ENCODE results near the gene TMEM30A.

The TMEM30A gene

DNA sequence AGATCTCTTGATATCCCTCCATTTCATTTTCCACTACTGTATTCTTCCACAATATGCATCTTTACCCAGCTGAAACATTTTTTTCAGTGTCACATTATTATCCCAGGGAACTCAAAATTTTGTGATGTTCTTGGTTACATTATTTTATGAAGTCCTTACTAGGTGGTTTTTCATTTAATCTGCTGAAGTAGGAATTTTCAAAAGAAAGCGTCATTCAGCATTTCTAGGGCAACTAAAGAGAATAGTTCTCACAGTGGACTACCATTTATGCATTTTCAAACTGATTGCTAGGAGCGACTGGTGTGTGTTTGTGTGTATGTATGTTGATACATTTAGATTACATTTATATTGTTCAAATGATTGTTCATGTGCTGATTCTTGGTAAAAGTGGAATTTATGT, 2.4 kb upstream of the TMEM30A start:
- Histone ChIP-seq H3K9me3 (ENCODE audit: low read length) (no peaks in the 10 kb centered on the region), H3K4me1 (ENCODE audit: insufficient read depth, low read length) (peaks cover 39% of the 10 kb centered on the region), H3K27me3 (ENCODE audit: insufficient read depth, low read length) (no peaks in the 10 kb centered on the region), H3K36me3 (ENCODE audit: insufficient read depth, low read length) (no peaks in the 10 kb centered on the region), H3K4me3 (ENCODE audit: low read length) (no peak overlapping the region), H2AFZ (ENCODE audit: low read depth, low read length) (no peak overlapping the region)

DNA sequence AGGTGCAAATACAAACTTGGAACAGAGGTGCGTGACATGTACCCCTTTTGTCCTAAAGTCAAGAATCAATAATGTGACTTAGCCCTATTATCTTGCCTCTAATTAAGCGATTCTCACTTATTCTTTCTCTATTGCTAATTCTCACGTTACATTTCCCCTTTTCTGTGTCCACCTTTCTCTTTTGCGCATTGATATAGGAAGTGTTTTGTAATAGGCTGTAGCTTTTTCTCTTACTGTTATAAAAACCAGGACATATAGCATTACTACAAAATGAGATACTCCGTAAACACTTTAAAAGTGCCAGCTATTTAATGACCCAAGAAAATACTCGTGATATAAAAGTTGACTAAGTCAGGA, 669 bp upstream of the TMEM30A start:
- H3K36me3 ChIP-seq (ENCODE audit: insufficient read depth, low read length) = no peaks in the 10 kb centered on the region
- H2AFZ ChIP-seq (ENCODE audit: low read depth, low read length) = peak overlapping the region; percentile 93
- H3K4me3 ChIP-seq (ENCODE audit: low read length) = peak overlapping the region; percentile 81
- no peaks in the 10 kb centered on the region for H3K27me3 ChIP-seq (ENCODE audit: insufficient read depth, low read length)
- no peaks in the 10 kb centered on the region for H3K9me3 ChIP-seq (ENCODE audit: low read length)
- H3K4me1 ChIP-seq (ENCODE audit: insufficient read depth, low read length) = peaks cover 39% of the 10 kb centered on the region

- no peaks in the 10 kb centered on the region for H3K36me3 ChIP-seq (ENCODE audit: insufficient read depth, low read length)
- peak overlapping the region; percentile 81 for H3K4me3 ChIP-seq (ENCODE audit: low read length)
- no peaks in the 10 kb centered on the region for H3K27me3 ChIP-seq (ENCODE audit: insufficient read depth, low read length)
- H3K4me1 ChIP-seq (ENCODE audit: insufficient read depth, low read length) = peaks cover 32% of the 10 kb centered on the region
- H3K9me3 ChIP-seq (ENCODE audit: low read length) = no peaks in the 10 kb centered on the region
- peak overlapping the region; percentile 68 for H2AFZ ChIP-seq (ENCODE audit: low read depth, low read length)
Measured at GRCh38 chr6:75283907-75284631, 523 bp downstream of the TMEM30A start.

- Histone ChIP-seq H3K9me3 (ENCODE audit: low read length) (no peaks in the 10 kb centered on the region), H3K4me3 (ENCODE audit: low read length) (peak overlapping the region; percentile 81), H3K27me3 (ENCODE audit: insufficient read depth, low read length) (no peaks in the 10 kb centered on the region), H3K36me3 (ENCODE audit: insufficient read depth, low read length) (no peaks in the 10 kb centered on the region), H3K4me1 (ENCODE audit: insufficient read depth, low read length) (peaks cover 32% of the 10 kb centered on the region), H2AFZ (ENCODE audit: low read depth, low read length) (no peak overlapping the region)
Measured at GRCh38 chr6:75282706-75283105, 1.9 kb downstream of the TMEM30A start.

DNA sequence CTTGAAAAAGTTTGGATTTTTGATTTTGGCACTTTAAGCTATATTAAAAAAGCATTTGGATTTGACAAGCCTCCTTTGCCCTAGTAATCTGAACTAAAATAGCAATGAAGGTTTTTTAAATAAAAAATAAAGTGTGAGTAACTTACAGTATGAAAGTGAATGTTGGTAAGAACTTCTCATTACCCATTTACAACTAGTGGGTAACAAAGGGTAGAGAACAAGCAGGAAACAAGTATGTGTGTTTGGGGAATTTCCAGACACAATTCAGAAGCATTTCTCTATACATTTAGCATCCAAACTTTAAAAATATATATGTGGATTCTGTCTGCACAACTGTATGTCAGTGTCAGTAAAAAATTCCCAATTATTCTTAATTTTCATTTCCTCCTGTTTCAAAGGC, 2.9 kb downstream of the TMEM30A start:
- no peaks in the 10 kb centered on the region for H3K36me3 ChIP-seq (ENCODE audit: insufficient read depth, low read length)
- peaks cover 32% of the 10 kb centered on the region for H3K4me1 ChIP-seq (ENCODE audit: insufficient read depth, low read length)
- no peak overlapping the region for H2AFZ ChIP-seq (ENCODE audit: low read depth, low read length)
- no peaks in the 10 kb centered on the region for H3K9me3 ChIP-seq (ENCODE audit: low read length)
- no peaks in the 10 kb centered on the region for H3K27me3 ChIP-seq (ENCODE audit: insufficient read depth, low read length)
- H3K4me3 ChIP-seq (ENCODE audit: low read length) = peak overlapping the region; percentile 30

- Histone ChIP-seq H3K27me3 (ENCODE audit: insufficient read depth, low read length) (no peaks in the 10 kb centered on the region), H3K9me3 (ENCODE audit: low read length) (no peaks in the 10 kb centered on the region), H3K4me1 (ENCODE audit: insufficient read depth, low read length) (peaks cover 37% of the 10 kb centered on the region), H2AFZ (ENCODE audit: low read depth, low read length) (no peak overlapping the region), H3K4me3 (ENCODE audit: low read length) (no peak overlapping the region), H3K36me3 (ENCODE audit: insufficient read depth, low read length) (no peaks in the 10 kb centered on the region)
Measured at GRCh38 chr6:75280131-75280855, 4.3 kb downstream of the TMEM30A start.

- H3K36me3 ChIP-seq (ENCODE audit: insufficient read depth, low read length) = no peaks in the 10 kb centered on the region
- H3K9me3 ChIP-seq (ENCODE audit: low read length) = no peaks in the 10 kb centered on the region
- H3K4me3 ChIP-seq (ENCODE audit: low read length) = no peak overlapping the region
- peaks cover 37% of the 10 kb centered on the region for H3K4me1 ChIP-seq (ENCODE audit: insufficient read depth, low read length)
- no peaks in the 10 kb centered on the region for H3K27me3 ChIP-seq (ENCODE audit: insufficient read depth, low read length)
- H2AFZ ChIP-seq (ENCODE audit: low read depth, low read length) = no peak overlapping the region
Measured at GRCh38 chr6:75279418-75279817, 5.2 kb downstream of the TMEM30A start.

DNA sequence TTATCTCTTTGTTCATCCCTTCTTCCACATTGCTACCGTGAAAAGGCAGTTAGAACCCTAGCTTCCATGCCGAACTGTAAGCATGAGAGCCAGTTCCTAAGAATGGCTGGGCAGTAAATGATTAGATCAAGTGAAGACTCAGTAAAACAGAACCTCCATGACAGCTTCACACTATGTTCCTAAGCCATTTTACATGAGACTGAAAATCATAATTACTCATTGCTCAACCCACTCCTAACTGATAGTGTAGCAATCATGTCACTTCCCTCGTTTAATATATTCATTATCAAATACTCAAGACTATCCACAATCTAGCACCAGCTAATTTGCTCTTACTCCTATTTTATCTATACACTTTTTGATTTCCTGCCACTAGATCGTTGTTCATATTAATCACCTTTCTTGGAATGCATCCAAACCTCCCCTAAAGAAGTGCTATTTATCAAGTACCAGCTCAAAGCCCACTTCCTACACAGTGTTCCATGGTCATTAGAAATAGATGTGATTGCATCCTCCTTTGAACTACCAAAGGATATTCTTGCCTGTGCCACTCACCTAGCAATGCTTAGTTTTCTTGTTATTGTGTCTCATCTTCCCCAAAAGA, 6.0 kb downstream of the TMEM30A start:
- no peaks in the 10 kb centered on the region for H3K9me3 ChIP-seq (ENCODE audit: low read length)
- no peaks in the 10 kb centered on the region for H3K27me3 ChIP-seq (ENCODE audit: insufficient read depth, low read length)
- H3K4me3 ChIP-seq (ENCODE audit: low read length) = no peak overlapping the region
- no peak overlapping the region for H2AFZ ChIP-seq (ENCODE audit: low read depth, low read length)
- H3K4me1 ChIP-seq (ENCODE audit: insufficient read depth, low read length) = peaks cover 34% of the 10 kb centered on the region
- peaks cover 4% of the 10 kb centered on the region for H3K36me3 ChIP-seq (ENCODE audit: insufficient read depth, low read length)

- Histone ChIP-seq H3K4me3 (ENCODE audit: low read length) (no peak overlapping the region), H3K4me1 (ENCODE audit: insufficient read depth, low read length) (peaks cover 6% of the 10 kb centered on the region), H3K27me3 (ENCODE audit: insufficient read depth, low read length) (no peaks in the 10 kb centered on the region), H3K36me3 (ENCODE audit: insufficient read depth, low read length) (peaks cover 17% of the 10 kb centered on the region), H3K9me3 (ENCODE audit: low read length) (peaks cover 6% of the 10 kb centered on the region), H2AFZ (ENCODE audit: low read depth, low read length) (no peak overlapping the region)
Measured at GRCh38 chr6:75275067-75275466, 9.5 kb downstream of the TMEM30A start.

GRCh38 chr6:75273009-75273408, 11.6 kb downstream of the TMEM30A start:
- Histone ChIP-seq H3K9me3 (ENCODE audit: low read length) (peaks cover 6% of the 10 kb centered on the region), H3K27me3 (ENCODE audit: insufficient read depth, low read length) (no peaks in the 10 kb centered on the region), H3K36me3 (ENCODE audit: insufficient read depth, low read length) (peaks cover 17% of the 10 kb centered on the region), H2AFZ (ENCODE audit: low read depth, low read length) (no peak overlapping the region), H3K4me3 (ENCODE audit: low read length) (no peak overlapping the region), H3K4me1 (ENCODE audit: insufficient read depth, low read length) (peaks cover 13% of the 10 kb centered on the region)

DNA sequence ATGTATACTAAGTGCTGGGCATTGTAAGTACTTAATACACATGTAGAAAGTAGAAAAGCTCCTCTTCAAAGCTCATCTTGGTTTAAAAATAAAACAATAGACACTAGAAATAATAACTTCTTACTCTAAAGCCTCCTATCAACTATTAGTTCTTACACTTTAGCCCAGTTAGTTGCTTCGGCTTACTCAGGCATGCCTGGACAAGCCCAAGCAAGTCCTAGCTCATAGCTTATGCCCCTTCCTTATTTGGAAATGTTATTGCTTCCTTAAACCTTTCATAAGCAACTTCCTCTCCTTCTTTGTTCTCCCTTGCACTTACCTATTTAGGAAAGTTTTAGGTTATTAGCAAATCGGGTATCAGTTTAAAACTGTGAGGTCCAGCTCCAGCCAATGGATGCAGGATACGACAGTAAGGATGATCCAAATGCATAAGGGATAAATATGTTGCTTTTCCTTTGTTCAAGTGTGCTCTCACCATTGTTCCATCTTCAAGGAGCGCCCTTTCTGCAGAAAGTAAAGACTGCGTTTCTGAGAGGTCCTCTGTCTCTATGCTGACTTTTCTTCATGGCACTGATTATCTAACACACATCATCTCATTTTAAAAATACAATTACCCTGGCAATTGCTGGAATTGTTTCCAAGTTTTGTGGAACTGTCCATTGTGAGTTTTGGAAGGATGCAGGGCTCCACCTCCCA, 12.3 kb downstream of the TMEM30A start:
- Histone ChIP-seq H3K36me3 (ENCODE audit: insufficient read depth, low read length) (peaks cover 17% of the 10 kb centered on the region), H3K4me3 (ENCODE audit: low read length) (no peak overlapping the region), H3K27me3 (ENCODE audit: insufficient read depth, low read length) (no peaks in the 10 kb centered on the region), H2AFZ (ENCODE audit: low read depth, low read length) (no peak overlapping the region), H3K4me1 (ENCODE audit: insufficient read depth, low read length) (peaks cover 16% of the 10 kb centered on the region), H3K9me3 (ENCODE audit: low read length) (peaks cover 6% of the 10 kb centered on the region)

GRCh38 chr6:75268988-75269354, 15.6 kb downstream of the TMEM30A start:
- Histone ChIP-seq H3K4me3 (ENCODE audit: low read length) (no peak overlapping the region), H2AFZ (ENCODE audit: low read depth, low read length) (no peak overlapping the region), H3K36me3 (ENCODE audit: insufficient read depth, low read length) (peaks cover 24% of the 10 kb centered on the region), H3K9me3 (ENCODE audit: low read length) (peaks cover 6% of the 10 kb centered on the region), H3K27me3 (ENCODE audit: insufficient read depth, low read length) (no peaks in the 10 kb centered on the region), H3K4me1 (ENCODE audit: insufficient read depth, low read length) (peaks cover 10% of the 10 kb centered on the region)

Data from neuron (in vitro differentiated cells).